Muscle layer of duodenum (tissue), 2 donors: Measurements from ENCODE around the gene MAGEB2.
"Not testable (repeated sequence)": the region's sequence is repeated elsewhere in the genome, so short reads cannot be mapped to it uniquely, and the experiment has no call there.

Experiments
- H3K27ac ChIP-seq: one replicate; pipeline ENCODE4 v1.7.0; 2013; ENCODE audit warnings: mild to moderate bottlenecking, low read length
- H3K27me3 ChIP-seq: one replicate; pipeline ENCODE4 v1.7.0; 2013; ENCODE audit warnings: low read depth, mild to moderate bottlenecking, control low read depth, low read length
- H3K36me3 ChIP-seq, 2 donors: one replicate each; pipeline ENCODE4 v1.7.0; 2013; ENCODE audit warnings: low read length in 2 of 2, control low read depth in 1 of 2, mild to moderate bottlenecking in 1 of 2; ENCODE audit not compliant: insufficient read depth in 2 of 2, control insufficient read depth in 1 of 2
- H3K4me1 ChIP-seq, 2 donors: one replicate each; pipeline ENCODE4 v1.7.0; 2013; ENCODE audit warnings: low read length in 2 of 2, mild to moderate bottlenecking in 2 of 2, control low read depth in 1 of 2, moderate library complexity in 1 of 2; ENCODE audit not compliant: insufficient read depth in 2 of 2, control insufficient read depth in 1 of 2
- H3K4me3 ChIP-seq, 2 donors: one replicate each; pipeline ENCODE4 v1.7.0; 2013; ENCODE audit warnings: low read length in 2 of 2, low read depth in 1 of 2, mild to moderate bottlenecking in 1 of 2
- H3K9me3 ChIP-seq, 2 donors: one replicate each; pipeline ENCODE4 v1.7.0; 2013; ENCODE audit warnings: low read length in 2 of 2, control low read depth in 1 of 2, mild to moderate bottlenecking in 1 of 2; ENCODE audit not compliant: control insufficient read depth in 1 of 2
- donor health status: healthy.

MAGEB2 gene, protein sequence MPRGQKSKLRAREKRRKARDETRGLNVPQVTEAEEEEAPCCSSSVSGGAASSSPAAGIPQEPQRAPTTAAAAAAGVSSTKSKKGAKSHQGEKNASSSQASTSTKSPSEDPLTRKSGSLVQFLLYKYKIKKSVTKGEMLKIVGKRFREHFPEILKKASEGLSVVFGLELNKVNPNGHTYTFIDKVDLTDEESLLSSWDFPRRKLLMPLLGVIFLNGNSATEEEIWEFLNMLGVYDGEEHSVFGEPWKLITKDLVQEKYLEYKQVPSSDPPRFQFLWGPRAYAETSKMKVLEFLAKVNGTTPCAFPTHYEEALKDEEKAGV

DNA sequence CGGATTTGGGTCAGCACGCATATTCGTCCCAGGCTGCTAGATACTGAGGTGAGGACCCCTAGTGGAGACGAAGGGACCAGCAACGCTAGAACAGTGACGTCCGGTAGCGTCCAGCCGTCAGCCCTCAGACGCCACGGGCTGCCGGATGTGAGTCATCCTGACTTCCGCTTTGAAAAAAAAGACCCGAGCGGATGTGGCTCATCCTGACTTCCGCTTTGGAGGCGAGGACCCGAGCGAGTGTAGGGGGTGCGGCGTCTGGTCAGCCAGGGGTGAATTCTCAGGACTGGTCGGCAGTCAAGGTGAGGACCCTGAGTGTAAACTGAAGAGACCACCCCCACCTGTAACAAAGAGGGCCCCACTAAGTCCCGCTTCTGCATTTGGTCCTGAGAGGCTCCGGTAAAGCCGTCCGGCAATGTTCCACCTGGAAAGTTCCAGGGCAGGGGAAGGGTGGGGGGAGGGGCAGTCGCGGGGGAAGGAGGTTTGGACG, at the start of gene MAGEB2:
Gene MAGEB2 (plus strand): TSS at position 207 of the 487 bp plus-strand sequence. CDS start 3,018 bp downstream, outside the sequence.
- Histone ChIP-seq H3K27me3 (no peaks in the 10 kb centered on the region), H3K27ac (no peak within 1 kb of the TSS), H3K36me3 (no peaks in the 10 kb centered on the region), H3K4me1 (no peaks in the 10 kb centered on the region), H3K9me3 (no peaks in the 10 kb centered on the region), H3K4me3 (no peak within 1 kb of the TSS)

DNA sequence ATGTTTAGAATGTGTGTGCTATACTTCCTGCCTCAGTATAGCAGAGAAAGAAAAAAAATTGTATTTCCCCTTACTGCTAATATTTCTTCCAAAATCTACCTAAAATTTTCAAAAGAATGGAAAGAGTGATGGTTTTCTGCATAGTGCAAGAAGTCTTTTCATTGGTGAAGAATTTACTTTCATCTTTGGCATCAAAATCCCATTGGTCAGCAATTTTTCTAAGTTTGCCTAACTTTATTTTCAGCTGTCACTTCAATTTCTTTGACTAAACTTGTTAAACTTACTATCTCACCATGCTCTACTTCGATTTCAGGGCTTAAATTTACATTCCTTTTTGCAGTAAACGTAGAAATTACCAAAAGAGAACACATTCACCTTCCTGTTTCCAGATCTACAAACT, 44.5 kb upstream of the MAGEB2 start:
- Histone ChIP-seq H3K9me3 (no peaks in the 10 kb centered on the region), H3K36me3 (no peaks in the 10 kb centered on the region), H3K4me3 (no peak overlapping the region), H3K4me1 (no peaks in the 10 kb centered on the region), H3K27me3 (no peaks in the 10 kb centered on the region), H3K27ac (no peak overlapping the region)

DNA sequence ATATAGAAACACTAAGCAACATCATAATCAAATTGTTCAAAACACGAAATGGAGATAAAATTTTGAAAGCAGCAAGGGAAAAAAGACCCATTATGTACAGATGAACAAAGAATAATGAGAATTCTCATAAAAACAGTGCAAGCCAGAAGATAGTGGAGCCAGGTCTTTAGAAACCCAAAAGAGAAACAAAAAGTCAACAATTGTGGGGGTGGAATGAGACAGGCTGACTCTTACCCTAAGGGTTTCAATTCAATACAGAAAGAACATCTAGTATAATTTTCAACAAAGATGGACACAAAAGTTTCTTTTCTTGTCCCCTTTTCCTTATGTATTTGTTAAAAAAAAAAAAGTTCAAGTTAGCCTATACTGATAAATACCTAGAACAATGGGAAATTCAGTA, 34.0 kb upstream of the MAGEB2 start:
- Histone ChIP-seq H3K27ac (no peak overlapping the region), H3K9me3 (no peaks in the 10 kb centered on the region), H3K4me1 (no peaks in the 10 kb centered on the region), H3K36me3 (no peaks in the 10 kb centered on the region), H3K4me3 (no peak overlapping the region), H3K27me3 (no peaks in the 10 kb centered on the region)

DNA sequence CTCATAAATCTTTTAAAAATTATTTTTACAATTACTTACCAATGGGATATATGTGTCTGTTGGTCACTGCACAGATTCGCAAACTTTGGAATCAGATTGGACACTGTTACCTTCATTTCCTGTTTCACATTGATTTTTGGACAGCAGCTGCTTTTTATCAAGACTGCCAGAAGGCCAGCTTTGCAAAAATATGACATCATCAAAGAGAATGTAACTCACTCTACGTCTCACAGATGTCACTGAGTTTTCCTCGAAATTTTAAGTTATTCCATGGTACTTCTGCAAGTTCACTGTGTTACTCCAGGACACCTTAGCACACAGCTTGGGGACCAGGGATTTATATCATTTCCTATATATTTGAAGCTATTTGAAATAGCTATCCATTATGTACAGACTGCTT, 31.8 kb upstream of the MAGEB2 start:
- H3K4me1 ChIP-seq, result no peaks in the 10 kb centered on the region
- no peak overlapping the region for H3K4me3 ChIP-seq
- H3K36me3 ChIP-seq, result no peaks in the 10 kb centered on the region
- no peaks in the 10 kb centered on the region for H3K27me3 ChIP-seq
- H3K27ac ChIP-seq, result no peak overlapping the region
- H3K9me3 ChIP-seq, result no peaks in the 10 kb centered on the region

DNA sequence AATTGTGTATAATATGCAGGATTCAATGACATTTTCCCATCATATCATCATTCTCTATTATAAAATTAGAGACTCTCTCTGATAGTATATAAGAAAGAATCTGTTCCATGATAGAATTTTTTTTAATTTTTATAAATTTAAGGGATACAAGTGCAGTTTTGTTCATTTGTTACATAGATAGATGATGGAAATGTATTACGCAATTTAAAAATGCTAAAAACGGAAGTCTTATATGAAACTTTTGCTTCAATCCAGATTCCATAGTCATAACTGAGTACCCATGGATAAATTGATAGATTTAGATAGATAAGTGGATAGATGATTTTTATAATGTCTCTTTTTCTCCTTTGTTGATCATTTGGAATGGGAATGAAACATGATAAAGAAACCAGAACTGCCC, 24.9 kb upstream of the MAGEB2 start:
- H3K27me3 ChIP-seq, result no peaks in the 10 kb centered on the region
- H3K36me3 ChIP-seq, result no peaks in the 10 kb centered on the region
- no peaks in the 10 kb centered on the region for H3K4me1 ChIP-seq
- H3K27ac ChIP-seq, result no peak overlapping the region
- no peak overlapping the region for H3K4me3 ChIP-seq
- no peaks in the 10 kb centered on the region for H3K9me3 ChIP-seq

DNA sequence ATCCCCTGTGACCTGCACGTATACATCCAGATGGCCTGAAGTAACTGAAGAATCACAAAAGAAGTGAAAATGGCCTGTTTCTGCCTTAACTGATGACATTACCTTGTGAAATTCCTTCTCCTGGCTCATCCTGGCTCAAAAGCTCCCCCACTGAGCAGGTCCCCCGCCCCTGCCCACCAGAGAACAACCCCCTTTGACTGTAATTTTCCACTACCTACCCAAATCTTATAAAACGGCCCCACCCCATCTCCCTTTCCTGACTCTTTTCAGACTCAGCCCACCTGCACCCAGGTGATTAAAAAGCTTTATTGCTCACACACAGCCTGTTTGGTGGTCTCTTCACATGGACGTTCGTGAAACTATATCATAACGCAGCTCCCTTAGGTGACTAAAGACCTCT, 21.5 kb upstream of the MAGEB2 start:
- not testable (repeated sequence) for H3K9me3 ChIP-seq, H3K27ac ChIP-seq, H3K36me3 ChIP-seq, H3K4me1 ChIP-seq, H3K4me3 ChIP-seq, H3K27me3 ChIP-seq

DNA sequence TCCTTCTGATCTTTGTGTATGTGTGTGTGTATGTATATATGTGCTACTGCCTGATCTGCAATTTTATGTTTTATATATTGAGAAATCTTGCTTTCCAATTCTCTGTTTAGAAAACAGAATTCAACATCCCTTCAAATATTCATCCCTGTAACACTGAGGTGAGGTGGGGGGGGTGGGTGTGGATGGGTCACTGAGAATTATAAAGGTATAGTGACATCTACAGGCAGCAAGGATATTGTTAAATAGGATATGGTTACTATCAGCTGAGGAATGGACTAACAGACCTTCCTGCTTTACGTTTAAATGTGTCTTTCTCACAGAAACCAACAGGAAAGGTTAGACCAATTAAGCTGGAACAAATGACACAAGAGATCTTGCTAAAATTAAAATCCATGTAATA, 19.0 kb upstream of the MAGEB2 start:
- no peaks in the 10 kb centered on the region for H3K4me1 ChIP-seq
- H3K4me3 ChIP-seq, result no peak overlapping the region
- H3K27me3 ChIP-seq, result no peaks in the 10 kb centered on the region
- H3K36me3 ChIP-seq, result no peaks in the 10 kb centered on the region
- no peaks in the 10 kb centered on the region for H3K9me3 ChIP-seq
- no peak overlapping the region for H3K27ac ChIP-seq

DNA sequence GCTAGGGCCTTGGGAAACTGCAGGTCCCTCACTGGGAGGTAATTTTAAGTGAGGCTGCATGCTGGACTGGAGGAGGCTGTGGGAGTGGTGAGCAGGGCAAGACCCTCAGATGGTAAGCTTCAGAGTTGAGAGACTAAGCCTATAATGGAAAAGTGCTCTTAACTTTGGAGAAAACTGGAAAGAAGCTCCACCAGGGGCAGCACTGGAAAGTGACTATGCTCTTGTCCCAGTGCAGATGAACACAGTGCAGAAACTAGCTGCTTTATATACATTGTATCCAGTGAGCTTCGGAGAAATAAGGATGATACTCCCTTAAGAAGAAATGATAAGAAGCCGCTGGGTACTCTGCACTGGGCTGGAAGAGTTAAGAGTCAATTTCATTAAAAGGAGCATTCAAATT, 3.2 kb upstream of the MAGEB2 start:
- no peaks in the 10 kb centered on the region for H3K27me3 ChIP-seq
- H3K4me3 ChIP-seq, result no peak overlapping the region

DNA sequence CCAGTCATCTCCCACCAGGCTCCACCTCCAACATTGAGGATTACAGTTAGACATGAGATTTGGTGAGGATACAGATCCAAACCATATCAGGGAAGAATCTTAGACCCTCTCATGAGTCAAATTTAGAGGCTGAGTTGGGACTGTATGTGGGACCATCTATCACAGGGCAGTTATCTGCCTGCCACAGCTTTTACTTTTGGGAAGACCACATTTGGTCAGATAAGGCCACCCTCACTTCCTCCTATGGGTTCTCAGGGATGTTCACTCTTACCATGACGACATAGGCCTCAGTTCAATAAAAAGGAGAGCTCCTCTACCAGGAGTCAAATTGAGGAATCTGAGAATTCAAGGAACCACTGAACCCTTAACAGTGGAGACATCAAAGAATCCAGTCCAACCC, 2.1 kb downstream of the MAGEB2 start:
- no peaks in the 10 kb centered on the region for H3K4me1 ChIP-seq
- H3K36me3 ChIP-seq, result no peaks in the 10 kb centered on the region
- H3K27ac ChIP-seq, result no peak overlapping the region
- H3K4me3 ChIP-seq, result no peak overlapping the region
- no peaks in the 10 kb centered on the region for H3K27me3 ChIP-seq
- H3K9me3 ChIP-seq, result no peaks in the 10 kb centered on the region

More for the DNA sequence above, 3.2 kb upstream of the MAGEB2 start:
- Histone ChIP-seq H3K36me3 (no peaks in the 10 kb centered on the region), H3K4me1 (no peaks in the 10 kb centered on the region), H3K27ac (no peak overlapping the region), H3K9me3 (no peaks in the 10 kb centered on the region)

DNA sequence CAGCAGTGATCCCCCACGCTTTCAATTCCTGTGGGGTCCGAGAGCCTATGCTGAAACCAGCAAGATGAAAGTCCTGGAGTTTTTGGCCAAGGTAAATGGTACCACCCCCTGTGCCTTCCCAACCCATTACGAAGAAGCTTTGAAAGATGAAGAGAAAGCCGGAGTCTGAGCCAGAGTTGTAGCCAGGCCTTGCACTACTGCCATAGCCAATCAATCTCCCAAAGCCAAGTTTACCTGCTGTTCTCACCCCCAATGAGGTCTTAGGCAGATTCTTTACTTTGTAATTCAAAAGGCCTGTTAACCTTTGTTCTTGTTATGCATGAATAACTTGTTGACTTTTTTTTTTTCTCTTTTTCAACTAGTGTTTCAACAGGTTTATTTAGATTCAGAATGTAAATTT, 4.0 kb downstream of the MAGEB2 start:
- Histone ChIP-seq H3K9me3 (no peaks in the 10 kb centered on the region), H3K27ac (no peak overlapping the region), H3K27me3 (no peaks in the 10 kb centered on the region), H3K4me1 (no peaks in the 10 kb centered on the region), H3K4me3 (no peak overlapping the region), H3K36me3 (no peaks in the 10 kb centered on the region)

DNA sequence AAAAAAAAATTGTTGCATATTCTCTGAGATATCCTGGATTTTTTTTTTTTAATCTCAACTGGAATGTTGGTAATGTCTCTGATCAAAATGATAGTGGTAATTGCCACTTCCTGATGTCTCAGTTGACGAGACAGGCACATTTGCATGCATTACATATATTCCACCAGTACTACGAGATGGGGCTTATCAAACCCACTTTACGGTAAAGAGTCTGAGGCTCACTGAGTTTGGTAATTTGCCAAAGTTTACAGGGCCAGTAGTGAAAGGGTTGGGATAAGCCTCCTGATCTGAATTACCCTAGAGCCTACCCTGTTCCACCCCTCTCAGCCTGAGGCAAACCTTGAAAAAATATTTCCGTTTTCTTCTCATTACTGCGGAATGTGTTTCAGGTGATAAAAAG, 5.3 kb downstream of the MAGEB2 start:
- no peaks in the 10 kb centered on the region for H3K4me1 ChIP-seq
- no peaks in the 10 kb centered on the region for H3K27me3 ChIP-seq
- H3K9me3 ChIP-seq, result no peaks in the 10 kb centered on the region
- H3K27ac ChIP-seq, result no peak overlapping the region
- H3K36me3 ChIP-seq, result no peaks in the 10 kb centered on the region
- no peak overlapping the region for H3K4me3 ChIP-seq

DNA sequence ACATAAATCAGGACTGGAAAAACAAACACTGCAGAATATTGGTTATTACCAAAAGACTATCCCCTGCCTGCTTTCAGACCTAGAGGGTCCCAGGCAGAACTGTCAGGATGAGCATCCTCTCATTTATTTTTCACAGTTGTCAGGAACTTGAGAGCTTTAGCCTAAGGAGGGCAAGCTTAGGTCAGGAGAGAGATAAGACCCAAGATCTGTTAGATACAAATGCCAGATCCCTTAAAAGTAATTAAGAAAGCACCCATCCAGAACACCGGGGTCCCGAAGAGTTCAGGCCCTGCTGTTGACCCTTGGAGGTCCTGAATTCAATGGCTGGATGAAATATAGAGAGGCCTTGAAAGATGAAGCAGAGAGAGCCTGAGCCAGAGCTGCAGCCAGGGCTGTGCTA, 9.2 kb downstream of the MAGEB2 start:
- Histone ChIP-seq H3K36me3 (no peaks in the 10 kb centered on the region), H3K27ac (no peak overlapping the region)

More for the DNA sequence above, 9.2 kb downstream of the MAGEB2 start:
- no peaks in the 10 kb centered on the region for H3K4me1 ChIP-seq
- no peak overlapping the region for H3K4me3 ChIP-seq
- H3K27me3 ChIP-seq, result no peaks in the 10 kb centered on the region
- H3K9me3 ChIP-seq, result no peaks in the 10 kb centered on the region
